ENCODE results near the gene DEF6.

Gene DEF6

GRCh38 chr6:35273822-35274559 lies 23.6 kb upstream of the DEF6 start:
- POLR2A ChIA-PET = interaction anchor here (0.7 kb wide), 1 partner anchor 82 kb away, joined by 3 read pairs; no protein-coding TSS in a partner anchor
- no peak for DNase-seq (ENCODE audit: low read depth, low spot score)
- H3K4me3 ChIP-seq (ENCODE audit: low read depth, low read length) = no peak overlapping the region
- CTCF ChIA-PET = interaction anchor here (0.9 kb wide), 1 partner anchor 176 kb away, joined by 3 read pairs; no protein-coding TSS in a partner anchor
- TF ChIP-seq, protein P1, sequence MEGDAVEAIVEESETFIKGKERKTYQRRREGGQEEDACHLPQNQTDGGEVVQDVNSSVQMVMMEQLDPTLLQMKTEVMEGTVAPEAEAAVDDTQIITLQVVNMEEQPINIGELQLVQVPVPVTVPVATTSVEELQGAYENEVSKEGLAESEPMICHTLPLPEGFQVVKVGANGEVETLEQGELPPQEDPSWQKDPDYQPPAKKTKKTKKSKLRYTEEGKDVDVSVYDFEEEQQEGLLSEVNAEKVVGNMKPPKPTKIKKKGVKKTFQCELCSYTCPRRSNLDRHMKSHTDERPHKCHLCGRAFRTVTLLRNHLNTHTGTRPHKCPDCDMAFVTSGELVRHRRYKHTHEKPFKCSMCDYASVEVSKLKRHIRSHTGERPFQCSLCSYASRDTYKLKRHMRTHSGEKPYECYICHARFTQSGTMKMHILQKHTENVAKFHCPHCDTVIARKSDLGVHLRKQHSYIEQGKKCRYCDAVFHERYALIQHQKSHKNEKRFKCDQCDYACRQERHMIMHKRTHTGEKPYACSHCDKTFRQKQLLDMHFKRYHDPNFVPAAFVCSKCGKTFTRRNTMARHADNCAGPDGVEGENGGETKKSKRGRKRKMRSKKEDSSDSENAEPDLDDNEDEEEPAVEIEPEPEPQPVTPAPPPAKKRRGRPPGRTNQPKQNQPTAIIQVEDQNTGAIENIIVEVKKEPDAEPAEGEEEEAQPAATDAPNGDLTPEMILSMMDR (IDR thresholded peaks at IDR 0.05; ENCODE audit: insufficient read depth, low read length, missing control alignments) = no peak

DNA sequence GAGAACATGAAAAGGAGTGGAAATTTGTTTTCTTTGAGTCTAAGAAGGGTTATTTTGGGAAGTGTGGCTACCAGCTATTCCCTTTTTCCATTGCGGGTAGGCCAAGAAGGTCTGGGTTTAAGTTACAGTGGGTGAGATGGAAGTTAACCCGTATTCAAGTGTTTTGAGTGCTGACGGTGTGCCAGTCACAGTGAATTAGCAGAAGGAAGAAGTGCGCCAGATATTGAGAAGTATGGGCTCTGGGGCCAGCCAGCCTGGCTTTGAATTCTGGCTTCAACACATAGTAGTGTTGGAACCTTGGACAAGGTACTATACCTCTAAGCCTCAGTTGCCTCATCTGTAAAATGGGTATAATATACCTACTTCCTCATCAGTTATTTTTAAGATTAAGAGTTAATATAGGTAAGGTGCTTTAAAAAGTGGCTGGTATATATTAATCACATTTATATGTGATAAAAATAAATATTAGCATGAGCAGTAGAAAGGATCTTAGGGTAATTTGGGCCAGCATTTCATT lies 21.8 kb upstream of the DEF6 start:
- ChIA-PET CTCF (interaction anchor here (1.3 to 1.6 kb wide), 2 partner anchors 35 to 43 kb away, joined by 3 to 4 read pairs; no protein-coding TSS in a partner anchor), POLR2A (no interaction called here)
- H3K4me3 ChIP-seq (ENCODE audit: low read depth, low read length) = no peak overlapping the region
- TF ChIP-seq, protein P1 (IDR thresholded peaks at IDR 0.05; ENCODE audit: insufficient read depth, low read length, missing control alignments) = no peak
- no peak for DNase-seq (ENCODE audit: low read depth, low spot score)

- ChIA-PET POLR2A (no interaction called here), CTCF (interaction anchor here (1.0 to 1.3 kb wide), 2 partner anchors 15 to 73 kb away, joined by 3 to 5 read pairs; no protein-coding TSS in a partner anchor)
- DNase-seq (ENCODE audit: low read depth, low spot score) = no peak
- H3K4me3 ChIP-seq (ENCODE audit: low read depth, low read length) = no peak overlapping the region
- TF ChIP-seq, protein P1 (IDR thresholded peaks at IDR 0.05; ENCODE audit: insufficient read depth, low read length, missing control alignments) = no peak
Observed at GRCh38 chr6:35278708-35279107, 18.9 kb upstream of the DEF6 start.

DNA sequence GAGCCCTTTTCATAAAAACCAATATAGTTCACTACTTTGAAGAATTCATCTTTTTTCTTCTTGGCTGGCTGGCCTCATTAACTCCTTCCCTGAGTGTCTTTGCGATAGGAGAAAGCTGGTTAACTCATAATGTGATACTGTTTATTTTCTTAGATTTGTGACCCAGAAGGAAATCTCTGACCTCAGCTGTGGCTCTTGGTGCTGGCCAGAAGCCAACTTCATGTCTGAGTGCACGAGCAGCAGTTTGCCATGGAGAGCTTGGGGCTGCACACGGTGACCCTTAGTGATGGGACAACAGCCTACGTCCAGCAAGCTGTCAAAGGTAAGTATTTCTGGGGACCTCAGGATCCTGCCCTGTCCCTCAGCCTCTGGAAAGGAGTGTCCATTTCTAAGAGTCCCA lies 16.7 kb upstream of the DEF6 start:
- H3K4me3 ChIP-seq (ENCODE audit: low read depth, low read length) = no peak overlapping the region
- POLR2A ChIA-PET = no interaction called here
- no peak for DNase-seq (ENCODE audit: low read depth, low spot score)
- TF ChIP-seq, protein P1 (IDR thresholded peaks at IDR 0.05; ENCODE audit: insufficient read depth, low read length, missing control alignments) = no peak
- CTCF ChIA-PET = interaction anchor here (1.4 to 1.7 kb wide), 2 partner anchors 13 to 16 kb away, joined by 4 to 5 read pairs; partner anchors contain the start of gene DEF6

DNA sequence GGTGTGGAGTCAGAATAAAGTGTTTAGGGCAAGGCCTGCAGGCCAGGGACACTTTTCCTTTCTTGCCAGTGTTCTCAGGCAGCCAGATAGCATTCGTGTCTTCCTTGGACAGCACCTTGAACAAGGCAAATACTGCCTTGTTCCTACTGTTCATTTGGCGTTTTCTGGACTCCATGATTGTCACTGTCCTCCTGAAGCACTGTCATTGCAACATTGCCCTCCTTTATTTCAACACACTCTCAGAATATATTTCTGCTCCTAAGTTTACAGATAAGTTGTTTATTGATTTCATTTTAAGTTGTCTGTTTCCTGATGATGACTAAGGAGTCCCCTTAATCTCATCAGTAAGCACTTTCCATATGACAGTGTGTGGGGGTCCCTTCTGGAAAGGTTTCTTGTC lies 15.1 kb upstream of the DEF6 start:
- DNase-seq (ENCODE audit: low read depth, low spot score) = no peak
- CTCF ChIA-PET = interaction anchor here (6.3 kb wide), 1 partner anchor 13 kb away, joined by 59 read pairs; the partner anchor contains the start of gene DEF6
- TF ChIP-seq, protein P1 (IDR thresholded peaks at IDR 0.05; ENCODE audit: insufficient read depth, low read length, missing control alignments) = no peak
- H3K4me3 ChIP-seq (ENCODE audit: low read depth, low read length) = no peak overlapping the region
- POLR2A ChIA-PET = no interaction called here

- no peak overlapping the region for H3K4me3 ChIP-seq (ENCODE audit: low read depth, low read length)
- ChIA-PET CTCF (interaction anchor here (6.3 kb wide), 1 partner anchor 12 kb away, joined by 59 read pairs; the partner anchor contains the start of gene DEF6), POLR2A (no interaction called here)
- TF ChIP-seq, protein P1 (IDR thresholded peaks at IDR 0.05; ENCODE audit: insufficient read depth, low read length, missing control alignments) = no peak
- DNase-seq (ENCODE audit: low read depth, low spot score) = no peak
Observed at GRCh38 chr6:35283361-35283760, 14.3 kb upstream of the DEF6 start.

Data from AG04449 (cell line).